Smooth muscle cell of the brain vasculature (primary cell): ENCODE results near the gene SNURF.
"Not testable (repeated sequence)": the region's sequence is repeated elsewhere in the genome, so short reads cannot be mapped to it uniquely, and the experiment has no call there.

Experiments used
- DNase-seq: peaks from one replicate; pipeline ENCODE4 v3.0.0-alpha.2; 2012; ENCODE audit warnings: low read depth, low spot score

The SNURF gene

GRCh38 chr15:24971052-24971451 is 16.3 kb downstream of the SNURF start:
- DNase-seq, result no peak

DNA sequence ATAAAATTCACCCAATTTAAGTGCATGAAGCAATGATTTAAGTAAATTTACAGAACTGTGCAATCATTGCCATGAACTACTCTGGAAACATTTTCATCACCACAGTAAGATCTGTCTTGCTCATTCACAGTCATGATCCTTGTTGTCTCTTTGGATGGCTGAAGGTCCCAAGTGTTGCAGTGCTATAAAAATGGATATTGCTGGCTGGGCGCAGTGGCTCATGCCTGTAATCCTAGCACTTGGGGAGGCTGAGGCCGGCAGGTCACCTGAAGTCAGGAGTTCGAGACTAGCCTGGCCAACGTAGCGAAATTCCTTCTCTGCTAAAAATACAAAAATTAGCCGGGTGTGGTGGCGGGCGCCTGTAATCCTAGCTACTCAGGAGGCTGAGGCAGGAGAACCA is 17.0 kb downstream of the SNURF start:
- DNase-seq, result no peak

GRCh38 chr15:24972707-24973106 is 17.9 kb downstream of the SNURF start:
- not testable (repeated sequence) for DNase-seq

DNA sequence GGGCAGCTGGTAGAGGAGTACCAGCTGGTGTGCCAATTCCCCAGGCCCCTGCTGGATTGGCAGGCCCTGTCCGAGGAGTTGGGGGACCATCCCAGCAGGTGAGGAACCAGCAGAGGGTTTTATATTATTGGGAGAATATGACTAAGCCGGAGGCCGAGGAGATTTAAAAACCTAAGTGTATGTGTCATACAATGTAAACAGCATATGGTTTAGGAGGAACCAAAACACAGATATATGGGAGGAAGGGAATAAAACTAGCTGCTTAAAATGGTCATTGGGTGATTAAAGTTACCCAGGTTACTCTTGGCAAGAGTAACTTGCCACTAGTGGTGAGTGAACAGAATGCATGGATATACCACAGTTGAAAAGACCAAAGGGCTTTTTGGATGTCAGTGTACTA is 22.1 kb downstream of the SNURF start:
- no peak for DNase-seq

- DNase-seq, result no peak
These were observed 22.9 kb downstream of the SNURF start for GRCh38 chr15:24977686-24978085.

- no peak for DNase-seq
These were observed 30.4 kb downstream of the SNURF start for GRCh38 chr15:24985224-24985623.

- no peak for DNase-seq
These were observed 31.9 kb downstream of the SNURF start for GRCh38 chr15:24986653-24987052.
